Muscle layer of colon (tissue), 2 donors: Measurements from ENCODE around the gene RNF152.

Experiments
- H3K27ac ChIP-seq: one replicate; pipeline ENCODE4 v1.7.0; 2013; ENCODE audit warnings: low read depth, mild to moderate bottlenecking, low read length, moderate library complexity
- H3K27me3 ChIP-seq, 2 donors: one replicate each; pipeline ENCODE4 v1.7.0; 2013; ENCODE audit warnings: low read length in 2 of 2, mild to moderate bottlenecking in 2 of 2; ENCODE audit not compliant: insufficient read depth in 2 of 2, control insufficient read depth in 1 of 2
- H3K36me3 ChIP-seq: one replicate; pipeline ENCODE4 v1.7.0; 2013; ENCODE audit warnings: mild to moderate bottlenecking, low read length; ENCODE audit not compliant: insufficient read depth
- H3K4me1 ChIP-seq: one replicate; pipeline ENCODE4 v1.7.0; 2013; ENCODE audit warnings: mild to moderate bottlenecking, low read length; ENCODE audit not compliant: insufficient read depth
- H3K4me3 ChIP-seq, 2 donors: one replicate each; pipeline ENCODE4 v1.7.0; 2013; ENCODE audit warnings: low read length in 2 of 2, low read depth in 1 of 2, mild to moderate bottlenecking in 1 of 2, moderate library complexity in 1 of 2
- H3K9ac ChIP-seq: one replicate; pipeline ENCODE4 v1.7.0; 2013; ENCODE audit warnings: low read length
- H3K9me3 ChIP-seq: one replicate; pipeline ENCODE4 v1.7.0; 2013; ENCODE audit warnings: mild to moderate bottlenecking, low read length
- donor health status: abdominal sarcoma.
- donor health status: Adenocarcinoma of cecum.

The RNF152 gene, protein sequence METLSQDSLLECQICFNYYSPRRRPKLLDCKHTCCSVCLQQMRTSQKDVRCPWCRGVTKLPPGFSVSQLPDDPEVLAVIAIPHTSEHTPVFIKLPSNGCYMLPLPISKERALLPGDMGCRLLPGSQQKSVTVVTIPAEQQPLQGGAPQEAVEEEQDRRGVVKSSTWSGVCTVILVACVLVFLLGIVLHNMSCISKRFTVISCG

DNA sequence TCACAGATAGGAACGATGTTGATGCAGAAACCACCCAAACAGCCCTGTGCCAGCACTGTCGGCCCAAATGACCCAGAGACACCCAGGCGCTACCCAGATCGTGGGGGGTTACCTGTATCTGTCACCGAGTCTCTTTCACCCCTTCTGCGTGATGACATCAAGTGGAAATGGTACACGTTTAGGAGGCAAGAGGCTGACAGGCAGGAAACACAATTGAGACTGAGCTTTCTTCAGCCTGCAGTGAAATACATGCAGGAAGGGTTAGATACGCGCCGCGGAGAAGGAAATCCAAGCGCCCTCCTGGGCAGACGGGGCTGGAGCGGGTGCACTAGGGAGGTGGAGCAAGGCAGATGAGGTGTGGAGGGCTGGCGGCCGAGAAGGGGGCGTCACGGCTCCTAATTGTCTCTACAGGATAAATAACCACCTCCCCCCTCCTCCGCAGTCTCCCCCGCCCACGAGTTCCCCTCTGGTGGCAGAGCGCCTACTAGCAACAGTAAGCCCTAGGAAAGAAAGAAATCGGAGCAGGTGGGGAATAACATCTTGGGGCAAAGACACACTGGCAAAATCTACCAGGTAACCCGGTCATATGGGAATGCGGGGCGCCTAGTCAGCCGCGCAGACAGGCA is at the start of gene RNF152:
RNF152 (minus strand) TSS at position 325 of the 626 bp plus-strand sequence. CDS start 76,544 bp downstream, outside the sequence.
- no peaks in the 10 kb centered on the region for H3K9me3 ChIP-seq
- peaks cover 17% of the 10 kb centered on the region for H3K4me1 ChIP-seq
- peak within 1 kb of the TSS; percentile 52 for H3K27ac ChIP-seq
- no peaks in the 10 kb centered on the region for H3K36me3 ChIP-seq
- H3K9ac ChIP-seq: no peak within 1 kb of the TSS
- no peaks in the 10 kb centered on the region for H3K27me3 ChIP-seq
- peak within 1 kb of the TSS; percentile 48 to 64 for H3K4me3 ChIP-seq

DNA sequence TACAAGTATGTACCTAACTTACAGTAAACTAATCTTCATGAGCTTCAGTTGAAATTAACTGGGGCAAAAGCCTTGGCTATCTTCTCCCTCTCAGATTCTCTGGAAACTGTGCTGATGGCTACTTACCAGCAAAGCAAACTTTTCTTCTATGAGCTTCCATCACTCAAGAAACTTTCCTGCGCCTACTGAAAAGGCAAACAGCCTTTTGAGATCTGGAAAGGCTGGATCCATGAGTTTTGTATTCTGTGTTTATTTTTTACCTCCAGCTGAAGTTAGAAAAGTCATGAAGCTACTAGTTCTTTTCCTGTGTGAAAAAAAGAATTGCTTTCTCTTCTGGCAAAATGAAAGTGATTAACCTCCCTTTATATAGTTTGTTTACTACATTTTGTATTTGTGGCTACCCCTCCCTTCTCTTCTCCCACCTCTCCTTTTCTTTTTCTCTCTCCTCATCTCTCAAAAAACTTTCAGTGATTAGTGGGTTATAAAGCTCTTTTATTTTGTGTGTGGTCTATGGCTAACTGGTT is 49.2 kb upstream of the RNF152 start:
- H3K9me3 ChIP-seq: no peaks in the 10 kb centered on the region

DNA sequence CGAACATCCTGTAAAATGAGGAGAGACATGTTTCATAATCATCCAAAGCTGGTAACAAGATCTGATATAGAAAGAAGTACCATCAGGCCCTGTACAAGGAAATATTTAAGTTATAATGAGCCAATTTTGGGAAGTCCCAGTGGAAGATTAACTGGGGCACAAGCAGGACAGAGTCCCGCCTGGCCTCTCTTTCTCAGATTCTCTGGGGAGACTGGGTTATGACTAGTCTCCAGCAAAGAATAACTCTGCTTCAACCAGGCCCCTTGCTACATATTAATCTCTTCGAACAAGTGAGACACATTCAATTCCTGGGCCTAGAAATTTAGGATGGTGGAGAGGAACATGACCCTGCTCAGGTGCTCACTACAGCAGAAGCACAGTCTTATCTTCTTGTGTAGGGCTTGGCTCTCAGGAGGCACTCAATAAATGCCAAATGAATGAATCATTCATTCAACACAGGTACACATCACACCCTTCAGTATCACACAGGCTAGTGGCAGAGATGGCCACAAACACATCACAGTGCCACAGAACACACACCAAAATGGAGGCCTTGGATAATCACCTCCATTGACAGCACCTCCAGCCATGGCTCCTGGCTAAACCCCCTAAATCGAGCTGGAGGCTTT is 46.4 kb upstream of the RNF152 start:
- no peak overlapping the region for H3K4me3 ChIP-seq
- H3K4me1 ChIP-seq: peaks cover 4% of the 10 kb centered on the region
- H3K36me3 ChIP-seq: no peaks in the 10 kb centered on the region
- H3K9ac ChIP-seq: no peak overlapping the region
- no peak overlapping the region for H3K27ac ChIP-seq
- no peaks in the 10 kb centered on the region for H3K9me3 ChIP-seq
- no peaks in the 10 kb centered on the region for H3K27me3 ChIP-seq

More for the DNA sequence above, 49.2 kb upstream of the RNF152 start:
- H3K4me1 ChIP-seq: peaks cover 4% of the 10 kb centered on the region
- H3K4me3 ChIP-seq: no peak overlapping the region
- no peaks in the 10 kb centered on the region for H3K36me3 ChIP-seq
- H3K27ac ChIP-seq: no peak overlapping the region
- H3K9ac ChIP-seq: no peak overlapping the region
- H3K27me3 ChIP-seq: no peaks in the 10 kb centered on the region

DNA sequence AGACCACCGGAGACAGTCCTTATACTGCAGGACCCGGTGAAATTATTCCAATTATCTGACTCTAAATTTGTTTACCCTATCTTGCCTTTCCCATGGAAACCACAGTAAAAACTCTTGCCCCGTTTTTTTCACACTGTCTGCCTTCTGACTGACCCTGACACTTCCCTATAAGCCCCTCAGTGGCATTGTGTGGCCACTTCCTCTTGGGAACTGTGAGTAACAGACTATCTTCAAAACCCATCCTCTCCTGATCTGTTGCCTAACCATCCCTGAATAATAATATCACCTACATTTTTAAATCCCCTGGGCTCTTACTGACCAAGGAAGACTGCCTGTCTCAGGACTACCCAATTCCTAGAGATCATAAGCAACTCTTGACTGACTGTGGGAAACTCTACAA is 42.6 kb upstream of the RNF152 start:
- H3K9me3 ChIP-seq: no peaks in the 10 kb centered on the region
- no peak overlapping the region for H3K4me3 ChIP-seq
- no peaks in the 10 kb centered on the region for H3K27me3 ChIP-seq
- H3K4me1 ChIP-seq: no peaks in the 10 kb centered on the region
- no peak overlapping the region for H3K27ac ChIP-seq
- no peak overlapping the region for H3K9ac ChIP-seq
- no peaks in the 10 kb centered on the region for H3K36me3 ChIP-seq

DNA sequence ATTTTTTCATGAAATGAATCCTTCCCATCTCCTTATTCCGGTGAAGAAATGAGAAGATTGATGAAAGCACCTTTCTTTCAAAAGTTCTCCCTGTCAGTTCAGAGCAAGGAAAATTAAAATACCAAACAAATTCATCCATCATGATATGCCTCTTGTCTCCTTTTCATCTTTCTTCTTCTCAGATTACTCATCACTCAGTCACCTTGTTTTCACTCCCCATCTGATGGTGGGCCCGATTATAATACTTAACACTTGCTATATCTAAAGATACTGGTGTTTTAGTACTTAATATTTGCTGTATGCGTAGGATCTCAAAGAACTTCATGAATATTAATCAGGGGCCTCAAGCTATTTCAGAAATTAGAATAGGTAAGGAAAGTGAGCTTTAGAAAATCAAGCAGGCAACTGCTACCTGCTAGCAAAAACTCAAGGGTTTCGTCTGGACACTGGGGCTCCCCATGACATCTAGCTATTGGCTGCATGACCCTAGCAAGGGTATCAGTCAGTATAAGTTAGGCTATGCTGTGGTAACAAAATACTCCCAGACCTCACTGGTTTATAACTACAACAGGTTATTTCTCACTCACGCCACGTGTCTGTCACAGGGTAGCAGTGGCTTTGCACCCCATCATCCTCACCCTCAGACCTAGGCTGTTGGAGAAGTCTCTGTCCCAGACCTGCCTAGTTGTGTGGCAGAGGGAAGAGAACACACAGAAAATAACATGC is 39.0 kb upstream of the RNF152 start:
- no peak overlapping the region for H3K4me3 ChIP-seq
- no peaks in the 10 kb centered on the region for H3K27me3 ChIP-seq
- H3K9me3 ChIP-seq: no peaks in the 10 kb centered on the region
- H3K4me1 ChIP-seq: no peaks in the 10 kb centered on the region
- no peaks in the 10 kb centered on the region for H3K36me3 ChIP-seq
- H3K27ac ChIP-seq: no peak overlapping the region
- H3K9ac ChIP-seq: no peak overlapping the region

DNA sequence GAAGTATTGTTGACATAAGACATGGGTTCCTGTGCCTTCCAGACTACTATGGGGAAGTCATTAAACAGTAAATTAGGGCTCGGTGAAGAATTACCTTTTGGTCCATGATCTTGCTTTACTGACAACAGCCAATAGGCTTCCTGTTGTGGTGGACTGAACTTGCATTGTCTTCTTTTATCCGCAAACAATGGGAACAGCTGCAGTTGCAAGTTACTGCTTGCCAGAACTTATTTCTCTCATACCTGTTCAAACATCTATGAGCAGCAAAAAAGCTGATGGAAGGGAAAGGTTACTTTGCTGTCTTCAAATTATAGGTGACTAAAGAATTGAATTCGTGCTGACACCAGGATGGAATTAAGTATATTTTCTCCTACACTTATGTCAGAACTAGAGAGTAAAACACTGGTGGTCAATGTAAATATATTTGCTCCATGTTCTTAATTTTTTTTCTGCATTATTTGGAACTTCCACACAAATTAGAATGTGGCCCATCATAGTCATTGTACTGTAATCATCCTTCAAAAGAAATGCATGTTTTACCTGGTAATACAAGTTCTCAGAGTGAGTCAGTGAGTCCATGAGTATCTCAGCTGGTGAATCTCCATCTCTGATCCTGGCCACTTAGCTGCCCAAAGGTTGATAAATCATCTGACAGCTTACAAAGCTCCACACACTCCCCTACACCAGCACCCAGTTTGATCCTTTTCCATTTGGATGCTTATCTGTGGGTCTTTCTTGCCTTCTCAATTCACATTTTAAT is 37.3 kb upstream of the RNF152 start:
- H3K27ac ChIP-seq: no peak overlapping the region
- H3K36me3 ChIP-seq: no peaks in the 10 kb centered on the region
- no peaks in the 10 kb centered on the region for H3K4me1 ChIP-seq
- H3K9ac ChIP-seq: no peak overlapping the region
- H3K27me3 ChIP-seq: no peaks in the 10 kb centered on the region
- H3K9me3 ChIP-seq: no peaks in the 10 kb centered on the region
- H3K4me3 ChIP-seq: no peak overlapping the region

DNA sequence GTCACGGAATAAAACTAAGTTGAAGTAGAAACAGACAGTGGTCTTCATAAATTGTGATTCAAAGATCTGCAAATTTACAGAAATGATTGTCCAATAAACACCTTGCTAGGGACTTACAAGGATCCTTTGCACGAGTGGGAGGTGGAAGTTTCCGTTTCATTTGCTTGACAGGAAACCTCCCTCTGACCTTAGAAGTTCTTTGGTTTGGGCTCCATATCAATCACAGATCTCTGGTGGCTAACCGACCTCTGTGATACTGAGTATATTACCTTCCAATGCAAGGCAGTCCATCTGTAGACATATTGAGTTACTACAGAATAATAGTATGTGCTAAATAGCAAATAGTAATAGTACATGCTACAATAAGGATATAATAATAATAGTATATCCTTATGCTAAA is 33.7 kb upstream of the RNF152 start:
- Histone ChIP-seq H3K9me3 (no peaks in the 10 kb centered on the region), H3K9ac (no peak overlapping the region), H3K27me3 (no peaks in the 10 kb centered on the region), H3K27ac (no peak overlapping the region), H3K36me3 (no peaks in the 10 kb centered on the region), H3K4me3 (no peak overlapping the region), H3K4me1 (no peaks in the 10 kb centered on the region)

DNA sequence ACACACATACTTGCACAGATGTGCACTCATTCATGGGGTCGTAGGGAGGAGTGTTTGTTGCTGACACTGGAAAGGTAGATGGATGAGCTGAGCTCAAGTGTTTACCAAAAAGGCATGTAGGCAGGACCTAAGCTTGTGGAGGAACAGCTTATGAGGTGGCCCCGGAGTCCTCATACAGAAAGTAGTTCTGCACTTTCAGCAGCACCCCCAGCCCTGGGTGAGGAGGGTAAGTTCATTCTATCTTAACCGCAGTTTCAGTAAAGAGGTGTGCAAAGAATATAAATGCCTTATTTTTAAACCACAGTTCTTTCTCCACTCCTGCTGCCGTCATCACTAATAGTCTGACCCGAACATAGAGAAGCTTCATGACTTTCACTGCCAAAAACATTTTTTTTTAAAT is 31.7 kb upstream of the RNF152 start:
- no peak overlapping the region for H3K9ac ChIP-seq
- no peaks in the 10 kb centered on the region for H3K36me3 ChIP-seq
- no peak overlapping the region for H3K4me3 ChIP-seq

DNA sequence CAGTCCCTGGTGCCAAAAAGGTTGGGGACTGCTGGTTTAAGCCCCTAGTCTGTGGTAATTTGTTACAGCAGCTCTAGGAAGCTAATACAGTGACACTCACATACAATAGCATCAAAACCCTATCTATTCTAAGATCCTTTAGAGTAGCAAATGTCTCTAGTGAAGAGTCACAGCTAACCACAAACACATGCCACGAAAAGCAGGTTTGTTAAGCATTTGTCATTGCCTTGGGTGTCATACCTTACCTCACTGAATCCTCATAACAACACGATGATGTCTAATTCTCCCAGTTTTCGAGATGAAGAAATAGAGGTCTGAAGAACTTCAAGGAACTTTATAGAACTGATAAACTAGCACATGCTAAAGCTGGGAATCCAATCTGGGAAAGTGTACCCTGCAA is 29.6 kb upstream of the RNF152 start:
- H3K9ac ChIP-seq: no peak overlapping the region
- H3K4me3 ChIP-seq: no peak overlapping the region
- no peaks in the 10 kb centered on the region for H3K4me1 ChIP-seq
- H3K9me3 ChIP-seq: no peaks in the 10 kb centered on the region
- H3K27me3 ChIP-seq: no peaks in the 10 kb centered on the region
- no peaks in the 10 kb centered on the region for H3K36me3 ChIP-seq
- H3K27ac ChIP-seq: no peak overlapping the region

More for the DNA sequence above, 31.7 kb upstream of the RNF152 start:
- Histone ChIP-seq H3K4me1 (no peaks in the 10 kb centered on the region), H3K9me3 (no peaks in the 10 kb centered on the region), H3K27me3 (no peaks in the 10 kb centered on the region), H3K27ac (no peak overlapping the region)

DNA sequence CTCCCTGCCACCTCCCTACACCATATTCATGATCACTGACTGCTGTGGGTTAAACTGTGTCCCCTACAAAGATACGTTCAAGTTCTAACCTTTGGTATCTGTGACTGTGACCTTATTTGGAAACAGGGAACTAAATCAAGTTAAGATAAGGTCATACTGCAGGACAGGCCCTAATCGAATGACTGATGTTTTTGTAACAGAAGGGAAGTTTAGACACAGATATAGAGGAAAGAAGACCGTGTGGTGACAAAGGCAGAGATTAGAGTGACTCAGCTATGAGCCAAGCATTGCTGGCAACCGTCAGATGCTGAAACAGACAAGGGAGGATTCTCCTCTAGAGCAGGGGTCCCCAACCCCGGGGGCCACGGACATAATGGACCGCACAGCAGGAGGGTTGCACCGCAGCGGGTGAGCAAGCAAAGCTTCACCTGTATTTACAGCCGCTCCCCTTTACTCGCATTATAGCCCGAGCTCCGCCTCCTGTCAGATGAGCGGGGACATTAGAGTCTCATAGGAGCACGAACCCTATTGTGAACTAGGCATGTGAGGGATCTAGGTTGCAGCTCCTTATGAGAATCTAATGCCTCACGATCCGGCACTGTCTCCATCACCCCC is 28.9 kb upstream of the RNF152 start:
- Histone ChIP-seq H3K4me3 (no peak overlapping the region), H3K9me3 (no peaks in the 10 kb centered on the region), H3K27me3 (no peaks in the 10 kb centered on the region), H3K9ac (no peak overlapping the region), H3K36me3 (no peaks in the 10 kb centered on the region), H3K27ac (no peak overlapping the region), H3K4me1 (peaks cover under 1% of the 10 kb centered on the region)
